Measurements from ENCODE around the gene CNTRL.

DNA sequence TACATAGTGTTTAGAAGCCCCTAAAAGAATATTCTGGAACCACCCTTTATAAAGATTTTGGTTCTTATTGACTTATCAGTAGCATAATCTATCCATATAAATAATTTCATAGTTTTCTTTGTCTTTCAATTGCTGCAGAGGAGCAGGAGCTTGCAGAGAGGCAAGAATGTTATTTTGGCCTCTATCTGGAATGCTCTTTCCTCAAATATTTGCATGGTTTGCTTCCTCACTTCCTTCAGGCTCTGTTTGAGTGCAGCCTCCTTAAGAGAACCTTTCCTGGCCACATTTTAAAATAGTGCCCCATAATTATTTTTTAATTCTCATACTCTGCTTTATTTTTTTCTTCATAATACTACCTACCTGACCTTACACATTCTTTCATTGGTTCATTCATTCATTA lies 26.1 kb upstream of the CNTRL start:
- TF ChIP-seq, protein P1, sequence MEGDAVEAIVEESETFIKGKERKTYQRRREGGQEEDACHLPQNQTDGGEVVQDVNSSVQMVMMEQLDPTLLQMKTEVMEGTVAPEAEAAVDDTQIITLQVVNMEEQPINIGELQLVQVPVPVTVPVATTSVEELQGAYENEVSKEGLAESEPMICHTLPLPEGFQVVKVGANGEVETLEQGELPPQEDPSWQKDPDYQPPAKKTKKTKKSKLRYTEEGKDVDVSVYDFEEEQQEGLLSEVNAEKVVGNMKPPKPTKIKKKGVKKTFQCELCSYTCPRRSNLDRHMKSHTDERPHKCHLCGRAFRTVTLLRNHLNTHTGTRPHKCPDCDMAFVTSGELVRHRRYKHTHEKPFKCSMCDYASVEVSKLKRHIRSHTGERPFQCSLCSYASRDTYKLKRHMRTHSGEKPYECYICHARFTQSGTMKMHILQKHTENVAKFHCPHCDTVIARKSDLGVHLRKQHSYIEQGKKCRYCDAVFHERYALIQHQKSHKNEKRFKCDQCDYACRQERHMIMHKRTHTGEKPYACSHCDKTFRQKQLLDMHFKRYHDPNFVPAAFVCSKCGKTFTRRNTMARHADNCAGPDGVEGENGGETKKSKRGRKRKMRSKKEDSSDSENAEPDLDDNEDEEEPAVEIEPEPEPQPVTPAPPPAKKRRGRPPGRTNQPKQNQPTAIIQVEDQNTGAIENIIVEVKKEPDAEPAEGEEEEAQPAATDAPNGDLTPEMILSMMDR (IDR thresholded peaks at IDR 0.05; ENCODE audit: low read depth, low read length, poor library complexity, severe bottlenecking), result no peak
- no peak for TF ChIP-seq EZH2phosphoT487 (IDR thresholded peaks at IDR 0.05; ENCODE audit: borderline replicate concordance, low read length)
